GM10847 (cell line): ENCODE results near the gene PTAR1.

Experiments
- POLR2A ChIP-seq: IDR thresholded peaks from 2 replicates; pipeline ENCODE4 v1.6.1; 2011; ENCODE audit not compliant: insufficient read length; ENCODE audit errors: extremely low read depth

PTAR1 gene

DNA sequence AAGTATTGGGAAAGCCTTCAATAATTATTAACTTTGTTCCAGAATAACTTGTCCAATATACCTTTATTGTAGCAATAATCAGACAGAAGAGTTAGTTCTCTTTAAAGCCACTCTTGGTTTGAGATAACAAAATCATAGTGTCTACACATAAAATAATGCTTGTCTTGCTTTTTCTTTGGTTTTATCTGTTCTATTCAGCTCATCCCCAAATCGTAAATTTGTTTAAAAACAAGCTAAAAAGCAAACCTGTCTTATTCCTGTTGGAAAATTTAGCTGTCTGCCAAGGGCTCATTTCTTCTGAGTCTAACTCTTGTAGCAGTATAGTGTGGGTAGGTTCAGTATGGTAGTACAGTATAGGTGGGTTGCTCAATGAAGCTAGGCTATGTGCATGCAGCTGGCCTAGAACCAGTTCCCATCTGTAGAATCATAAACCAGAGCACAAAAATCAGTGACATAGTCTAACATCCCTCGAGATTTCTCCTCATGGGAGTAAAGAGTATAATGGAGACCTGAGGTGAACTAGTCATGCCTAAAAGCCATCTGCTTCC, 69.7 kb downstream of the PTAR1 start:
- no peak for TF ChIP-seq POLR2A

DNA sequence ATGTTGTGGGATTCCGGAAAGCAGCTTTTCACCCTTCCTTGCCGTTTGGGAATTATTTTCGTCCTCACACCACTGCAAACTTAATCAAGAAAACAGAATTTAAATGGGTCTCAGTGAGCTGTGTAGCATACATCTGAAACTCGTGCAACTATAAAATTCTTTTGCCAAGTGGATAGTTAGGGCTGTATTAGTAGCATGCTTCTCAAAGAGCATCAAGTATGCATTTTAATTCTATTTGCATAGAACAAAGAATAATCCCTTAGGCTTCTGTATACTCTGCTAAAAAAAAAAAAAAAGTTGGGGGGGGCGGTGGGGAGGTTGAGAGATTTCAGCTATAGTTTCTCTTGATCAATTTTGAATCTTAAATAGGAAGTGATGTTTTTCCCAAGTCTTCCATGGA, 75.9 kb downstream of the PTAR1 start:
- no peak for TF ChIP-seq POLR2A

DNA sequence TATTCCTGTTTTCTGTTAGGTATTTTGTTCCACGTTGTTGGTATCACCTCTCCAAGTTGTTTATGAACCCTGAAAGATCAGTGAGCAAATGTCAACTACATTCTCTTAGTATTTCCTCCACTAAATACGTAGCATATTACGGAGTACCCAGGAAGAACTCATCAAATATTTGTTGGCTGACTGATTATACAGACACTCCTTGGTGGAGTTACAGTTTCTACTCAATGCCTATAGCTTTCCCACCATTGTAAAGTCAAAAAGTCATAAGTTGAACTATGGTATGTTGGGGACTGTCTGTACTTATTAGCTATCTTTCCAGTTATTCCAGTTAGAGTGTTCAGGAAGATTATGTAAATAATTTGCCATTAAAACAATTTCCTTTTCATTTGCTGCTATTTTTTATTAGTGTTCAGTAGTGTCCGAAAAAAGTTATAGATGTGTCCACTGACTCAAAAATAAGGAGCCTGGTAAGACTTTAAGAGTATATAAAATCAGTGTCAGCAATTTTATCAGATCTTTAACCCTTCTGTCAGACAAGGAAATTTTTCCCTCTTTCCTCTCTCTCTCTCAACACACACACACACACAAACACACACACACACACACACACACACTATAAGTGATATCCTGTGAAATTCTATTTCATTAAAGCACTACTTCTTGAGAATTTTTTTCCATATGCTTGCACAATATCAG, 80.8 kb downstream of the PTAR1 start:
- no peak for TF ChIP-seq POLR2A

GRCh38 chr9:69677931-69678330, 81.9 kb downstream of the PTAR1 start:
- no peak for TF ChIP-seq POLR2A

DNA sequence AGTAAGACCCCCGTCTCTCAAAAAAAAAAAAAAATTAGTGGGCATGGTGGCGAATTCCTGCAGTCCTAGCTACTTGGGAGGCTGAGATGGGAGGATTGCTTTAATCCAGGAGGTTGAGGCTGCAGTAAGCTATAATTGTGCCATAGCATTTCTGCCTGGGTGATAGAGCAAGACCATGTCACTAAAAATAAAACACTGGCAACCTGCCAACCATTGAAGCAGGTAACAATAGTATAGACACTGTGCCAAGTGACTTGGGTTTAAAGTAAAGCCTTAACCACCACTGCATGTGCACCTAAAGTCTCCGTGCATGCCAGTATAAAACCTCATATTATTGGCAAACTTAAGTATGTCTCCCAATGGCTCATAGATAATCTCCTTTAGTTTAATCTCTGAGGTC, 84.2 kb downstream of the PTAR1 start:
- no peak for TF ChIP-seq POLR2A

DNA sequence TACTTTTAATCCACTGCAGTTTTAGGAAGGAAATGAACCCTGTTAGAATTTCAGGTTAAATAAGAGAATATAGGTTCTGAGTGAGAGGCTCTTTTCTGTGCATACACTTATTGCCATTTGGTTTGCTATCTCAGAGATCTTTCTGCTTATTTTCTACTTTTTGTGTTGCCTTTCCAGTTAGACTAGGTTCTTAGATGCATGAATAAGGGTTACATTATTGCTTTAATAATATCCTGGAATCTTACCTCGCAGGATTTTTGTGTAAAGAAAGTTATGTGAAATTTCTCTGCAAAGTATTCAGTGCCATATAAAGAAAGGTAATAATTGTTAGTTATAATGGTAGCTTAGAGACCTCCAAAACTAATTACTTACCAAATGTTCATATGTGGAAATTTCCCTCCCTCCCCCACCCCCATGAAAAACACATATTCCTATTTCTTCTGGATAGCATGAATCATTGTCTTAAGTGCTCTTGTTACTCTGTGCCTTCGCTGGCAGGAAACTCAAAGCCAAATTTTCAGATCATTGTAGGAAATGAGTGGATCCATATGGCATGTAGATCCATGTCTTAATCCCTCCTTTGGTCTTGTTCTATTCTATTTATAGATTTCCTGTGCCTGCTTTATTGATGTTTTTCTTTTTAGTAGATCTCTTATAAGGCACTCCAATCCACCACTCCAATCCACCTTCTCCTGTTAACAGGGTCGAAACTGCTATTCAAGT, 84.9 kb downstream of the PTAR1 start:
- TF ChIP-seq POLR2A, result no peak

GRCh38 chr9:69674112-69674685, 85.6 kb downstream of the PTAR1 start:
- TF ChIP-seq POLR2A, result no peak

DNA sequence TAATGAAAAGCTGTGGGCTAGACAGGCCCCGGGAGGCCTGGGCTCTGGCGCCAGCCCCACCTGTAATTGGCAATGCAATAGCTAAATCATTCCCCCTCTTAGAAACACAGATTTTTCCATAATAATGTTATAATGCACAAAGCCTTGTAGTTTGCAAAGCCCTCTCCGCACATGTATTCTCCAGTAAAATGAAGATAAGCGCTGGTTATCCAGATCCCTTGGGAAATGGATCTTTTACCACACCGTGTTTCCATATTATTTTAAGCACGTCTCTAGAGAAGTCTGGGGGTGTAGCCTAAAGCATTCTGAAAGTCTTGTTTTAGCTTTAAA, 86.5 kb downstream of the PTAR1 start:
- TF ChIP-seq POLR2A, result no peak

DNA sequence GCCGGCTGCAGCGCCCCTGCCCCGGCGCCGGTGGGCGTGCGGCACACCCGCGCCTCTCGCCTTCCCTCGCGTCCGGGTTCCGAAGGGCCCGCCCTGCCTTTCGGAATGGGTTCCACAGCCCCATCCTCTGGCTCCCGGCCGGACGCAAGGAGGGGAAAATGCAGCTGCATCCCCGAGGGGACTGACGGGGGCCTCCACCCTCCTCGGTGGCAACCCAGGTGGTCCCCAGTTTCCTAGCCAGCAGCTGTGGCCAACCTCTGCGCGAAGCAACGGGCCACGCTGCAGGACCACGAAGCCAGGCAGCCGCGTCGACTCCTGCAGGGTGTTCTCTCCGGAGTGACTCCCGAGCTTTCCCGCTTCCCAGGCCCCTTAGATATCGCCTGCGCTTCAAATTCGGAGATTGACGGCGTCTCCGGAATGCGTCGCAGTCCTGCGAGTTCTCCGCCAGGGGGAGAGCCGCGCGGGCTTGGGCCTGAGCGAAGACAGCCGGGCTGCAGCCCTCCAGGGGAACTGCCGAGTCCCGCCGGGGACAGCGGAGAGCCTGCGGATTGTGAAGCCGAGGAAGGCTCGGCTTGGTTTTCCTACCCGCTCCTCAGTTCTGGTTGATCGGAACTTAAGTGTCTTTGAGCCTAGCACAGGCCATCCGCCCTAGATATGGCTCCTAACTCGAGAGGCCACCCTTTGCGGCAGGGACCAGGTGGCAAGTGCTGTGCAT, 87.1 kb downstream of the PTAR1 start:
- no peak for TF ChIP-seq POLR2A

DNA sequence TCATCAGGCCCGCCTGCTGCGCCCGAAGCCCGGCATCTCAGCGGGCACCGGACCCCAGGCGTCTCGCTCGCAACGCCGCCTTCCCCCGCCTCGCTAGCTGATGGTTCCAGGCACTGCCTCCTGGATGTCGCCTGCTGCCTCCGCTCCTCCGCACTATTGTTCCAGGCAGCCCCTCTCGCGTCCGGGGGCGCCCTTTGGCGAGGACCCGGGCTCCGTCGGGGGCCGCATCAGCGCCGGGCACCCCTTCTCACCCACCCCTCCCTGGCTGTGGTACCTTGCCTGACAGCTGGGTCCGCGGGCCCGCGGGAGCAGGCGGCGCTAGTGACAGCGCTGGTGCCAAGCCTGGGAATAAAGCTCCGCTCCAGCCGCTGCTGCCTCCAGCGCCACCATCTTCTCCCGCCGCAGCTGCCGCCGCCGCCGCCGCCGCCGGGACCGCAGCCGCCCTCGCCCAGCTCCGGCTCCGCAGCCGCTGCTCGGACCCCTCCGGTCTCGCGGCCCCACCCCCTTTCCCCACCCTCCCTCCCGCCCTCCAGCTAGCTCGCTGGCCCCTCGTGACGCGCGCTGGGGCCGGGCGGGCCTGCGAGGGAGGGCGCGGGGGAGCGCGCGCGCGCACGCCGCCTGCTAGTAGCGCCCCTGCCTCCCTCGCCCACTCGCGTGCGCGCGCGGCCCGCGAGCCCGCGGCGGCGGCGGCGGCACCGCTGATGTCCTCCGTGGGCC, 87.8 kb downstream of the PTAR1 start, which contains the start of gene APBA1:
Gene APBA1 (minus strand): TSS at position 493 of the 717 bp plus-strand sequence.
- no peak for TF ChIP-seq POLR2A

DNA sequence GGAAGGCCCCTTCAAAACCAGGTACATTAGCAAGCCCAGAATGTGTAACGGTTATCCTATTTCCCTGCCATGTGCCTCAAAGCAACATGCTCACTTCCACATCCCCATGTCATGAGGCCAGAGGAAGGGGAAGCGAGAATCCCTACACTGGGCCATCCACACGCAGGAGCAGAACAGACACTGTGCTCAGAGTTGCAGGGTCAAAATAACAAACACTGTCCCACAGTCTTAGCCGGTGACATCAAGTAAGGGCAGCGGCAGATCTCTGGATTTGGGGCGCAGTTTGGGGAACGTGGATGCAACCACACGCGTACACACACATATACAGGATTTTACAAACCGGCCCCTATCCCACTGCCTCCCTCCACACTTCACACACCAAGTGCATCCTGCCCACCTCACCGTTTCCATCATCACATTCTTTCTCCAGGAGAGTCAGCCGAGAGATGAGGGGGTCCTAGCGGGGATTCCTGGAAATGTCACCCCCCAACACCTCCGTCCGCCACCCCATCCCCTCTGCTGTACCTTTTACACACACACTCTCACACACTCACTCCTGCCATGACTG, 88.4 kb downstream of the PTAR1 start:
- TF ChIP-seq POLR2A, result no peak

GRCh38 chr9:69667306-69667705, 92.5 kb downstream of the PTAR1 start:
- TF ChIP-seq POLR2A, result no peak

GRCh38 chr9:69660304-69660703, 99.5 kb downstream of the PTAR1 start:
- no peak for TF ChIP-seq POLR2A
